OCI-LY1 (cell line): ENCODE data around the gene GOLGA1.

Source experiments
- EZH2 ChIP-seq: fragments of 200-600 bp; sonication (generic), shearing (Covaris generic); IDR thresholded peaks from 2 replicates; pipeline ENCODE4 v1.8.0; 2017; ENCODE audit warnings: borderline replicate concordance, mixed run types, mild to moderate bottlenecking, antibody characterized with exemption, low read length, moderate library complexity, mixed read lengths
- TF ChIP-seq, protein P1 (sequence below): fragments of 200-600 bp; sonication (generic), shearing (Covaris generic); IDR thresholded peaks from 2 replicates; pipeline ENCODE4 v1.5.1; 2017; ENCODE audit warnings: mild to moderate bottlenecking, antibody characterized with exemption, low read length, moderate library complexity, mixed read lengths

DNA sequence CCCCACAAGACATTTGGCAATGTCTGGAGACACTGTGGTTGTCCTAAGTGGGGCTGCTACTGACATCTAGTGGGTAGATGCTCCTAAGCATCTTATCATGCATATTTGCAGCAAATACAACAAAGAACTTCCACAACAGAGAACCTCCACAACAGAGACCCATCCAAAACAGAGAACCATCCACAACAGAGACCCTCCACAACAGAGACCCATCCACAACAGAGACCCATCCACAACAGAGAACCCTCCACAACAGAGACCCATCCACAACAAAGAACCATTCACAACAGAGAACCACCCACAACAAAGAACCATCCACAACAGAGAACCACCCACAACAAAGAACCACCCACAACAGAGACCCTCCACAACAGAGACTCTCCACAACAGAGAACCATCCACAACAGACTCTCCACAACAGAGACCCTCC is 46.1 kb downstream of the GOLGA1 start:
- TF ChIP-seq, protein P1, sequence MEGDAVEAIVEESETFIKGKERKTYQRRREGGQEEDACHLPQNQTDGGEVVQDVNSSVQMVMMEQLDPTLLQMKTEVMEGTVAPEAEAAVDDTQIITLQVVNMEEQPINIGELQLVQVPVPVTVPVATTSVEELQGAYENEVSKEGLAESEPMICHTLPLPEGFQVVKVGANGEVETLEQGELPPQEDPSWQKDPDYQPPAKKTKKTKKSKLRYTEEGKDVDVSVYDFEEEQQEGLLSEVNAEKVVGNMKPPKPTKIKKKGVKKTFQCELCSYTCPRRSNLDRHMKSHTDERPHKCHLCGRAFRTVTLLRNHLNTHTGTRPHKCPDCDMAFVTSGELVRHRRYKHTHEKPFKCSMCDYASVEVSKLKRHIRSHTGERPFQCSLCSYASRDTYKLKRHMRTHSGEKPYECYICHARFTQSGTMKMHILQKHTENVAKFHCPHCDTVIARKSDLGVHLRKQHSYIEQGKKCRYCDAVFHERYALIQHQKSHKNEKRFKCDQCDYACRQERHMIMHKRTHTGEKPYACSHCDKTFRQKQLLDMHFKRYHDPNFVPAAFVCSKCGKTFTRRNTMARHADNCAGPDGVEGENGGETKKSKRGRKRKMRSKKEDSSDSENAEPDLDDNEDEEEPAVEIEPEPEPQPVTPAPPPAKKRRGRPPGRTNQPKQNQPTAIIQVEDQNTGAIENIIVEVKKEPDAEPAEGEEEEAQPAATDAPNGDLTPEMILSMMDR = peak; percentile 69
- no peak for TF ChIP-seq EZH2
